Amniotic epithelial cell (primary cell): ENCODE data around the gene PGS1.
"Not testable (repeated sequence)": the region's sequence is repeated elsewhere in the genome, so short reads cannot be mapped to it uniquely, and the experiment has no call there.

Experiments used
- DNase-seq: peaks from one replicate; pipeline ENCODE4 v3.0.0-alpha.2; 2010; ENCODE audit warnings: low read depth

PGS1 gene, protein sequence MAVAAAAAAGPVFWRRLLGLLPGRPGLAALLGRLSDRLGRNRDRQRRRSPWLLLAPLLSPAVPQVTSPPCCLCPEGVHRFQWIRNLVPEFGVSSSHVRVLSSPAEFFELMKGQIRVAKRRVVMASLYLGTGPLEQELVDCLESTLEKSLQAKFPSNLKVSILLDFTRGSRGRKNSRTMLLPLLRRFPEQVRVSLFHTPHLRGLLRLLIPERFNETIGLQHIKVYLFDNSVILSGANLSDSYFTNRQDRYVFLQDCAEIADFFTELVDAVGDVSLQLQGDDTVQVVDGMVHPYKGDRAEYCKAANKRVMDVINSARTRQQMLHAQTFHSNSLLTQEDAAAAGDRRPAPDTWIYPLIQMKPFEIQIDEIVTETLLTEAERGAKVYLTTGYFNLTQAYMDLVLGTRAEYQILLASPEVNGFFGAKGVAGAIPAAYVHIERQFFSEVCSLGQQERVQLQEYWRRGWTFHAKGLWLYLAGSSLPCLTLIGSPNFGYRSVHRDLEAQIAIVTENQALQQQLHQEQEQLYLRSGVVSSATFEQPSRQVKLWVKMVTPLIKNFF

DNA sequence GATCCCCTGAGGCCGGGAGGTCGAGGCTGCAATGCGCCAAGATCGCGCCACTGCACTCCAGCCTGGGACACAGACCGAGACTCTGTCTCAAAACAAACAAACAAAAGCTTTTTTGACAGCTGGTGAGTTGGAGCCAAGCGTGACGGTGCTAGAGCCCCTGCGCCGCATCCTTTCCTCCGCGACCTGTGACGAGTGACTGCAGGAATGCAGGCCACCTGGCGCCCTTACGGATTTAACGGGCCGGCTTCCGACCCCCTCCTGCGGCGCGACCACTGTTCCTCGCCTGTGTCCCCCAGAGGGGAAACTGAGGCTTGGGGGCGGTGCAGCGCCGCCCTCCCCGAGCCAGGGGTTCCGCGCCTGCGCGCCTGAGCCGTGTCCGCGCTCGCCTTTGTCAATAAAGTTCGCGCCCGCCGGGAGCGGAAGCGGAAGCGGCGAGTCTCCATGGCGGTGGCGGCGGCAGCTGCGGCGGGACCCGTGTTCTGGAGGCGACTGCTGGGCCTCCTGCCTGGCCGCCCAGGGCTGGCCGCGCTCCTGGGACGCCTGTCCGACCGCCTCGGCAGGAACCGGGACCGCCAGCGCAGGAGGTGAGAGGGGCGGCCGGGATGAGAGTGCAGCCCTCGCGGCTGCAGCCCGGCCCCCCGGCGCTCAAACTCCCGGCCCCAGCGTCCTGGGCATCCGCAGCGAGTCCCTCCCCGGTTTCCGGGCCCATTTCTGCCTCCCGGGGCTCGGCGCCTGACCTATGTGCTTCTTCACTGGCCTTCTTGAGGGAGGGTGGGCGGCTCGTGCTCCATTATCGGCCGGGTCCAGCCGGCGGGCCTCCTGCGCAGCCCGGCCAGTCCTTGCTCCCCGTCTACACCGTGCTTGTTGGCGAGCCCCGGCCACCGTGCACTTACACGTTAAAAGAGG, at the start of gene PGS1:
TSS of gene PGS1 (plus strand) at position 425 of the 906 bp plus-strand sequence. CDS start at position 442, 17 bp downstream.
- DNase-seq: peak; percentile 66

DNA sequence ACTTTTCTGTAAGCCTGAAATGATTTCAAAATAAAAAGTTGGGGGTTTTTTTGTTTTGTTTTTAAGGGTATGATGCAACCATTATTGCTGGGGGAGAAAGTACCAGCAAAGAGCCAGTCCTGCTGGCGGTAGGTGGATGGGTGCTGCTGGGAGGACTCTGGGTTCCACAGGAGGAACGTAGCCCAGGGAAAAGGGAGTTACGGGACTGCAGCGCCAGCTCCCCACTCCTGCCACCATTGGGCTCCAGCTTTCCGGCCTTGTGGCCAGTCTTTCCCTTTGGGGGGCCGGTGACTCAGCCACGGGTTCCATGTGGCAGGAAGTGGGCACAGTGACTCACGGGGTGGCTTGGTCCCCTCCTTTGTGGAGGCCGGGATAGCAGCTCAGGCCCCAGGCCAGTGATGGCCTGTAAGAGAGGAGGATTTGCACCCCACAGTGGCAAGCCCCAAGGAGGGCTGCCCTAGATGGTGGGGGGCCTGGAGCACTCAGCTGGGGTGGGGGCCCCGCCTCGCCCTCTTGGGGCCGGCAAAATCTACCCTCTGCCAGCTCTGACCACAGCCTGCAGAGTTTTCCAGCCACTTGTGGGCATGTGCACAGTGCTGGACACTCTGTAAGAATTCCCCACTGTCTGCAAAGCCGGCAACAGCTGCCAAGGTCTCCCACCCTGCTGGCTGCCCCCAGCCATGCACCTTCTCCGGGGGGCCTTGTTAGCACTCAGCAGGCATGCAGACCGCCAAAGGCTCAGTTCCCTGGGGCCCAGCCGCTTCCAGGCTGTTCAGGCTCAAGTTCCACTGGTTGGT, 49.0 kb upstream of the PGS1 start:
- DNase-seq: peak; percentile 62

DNA sequence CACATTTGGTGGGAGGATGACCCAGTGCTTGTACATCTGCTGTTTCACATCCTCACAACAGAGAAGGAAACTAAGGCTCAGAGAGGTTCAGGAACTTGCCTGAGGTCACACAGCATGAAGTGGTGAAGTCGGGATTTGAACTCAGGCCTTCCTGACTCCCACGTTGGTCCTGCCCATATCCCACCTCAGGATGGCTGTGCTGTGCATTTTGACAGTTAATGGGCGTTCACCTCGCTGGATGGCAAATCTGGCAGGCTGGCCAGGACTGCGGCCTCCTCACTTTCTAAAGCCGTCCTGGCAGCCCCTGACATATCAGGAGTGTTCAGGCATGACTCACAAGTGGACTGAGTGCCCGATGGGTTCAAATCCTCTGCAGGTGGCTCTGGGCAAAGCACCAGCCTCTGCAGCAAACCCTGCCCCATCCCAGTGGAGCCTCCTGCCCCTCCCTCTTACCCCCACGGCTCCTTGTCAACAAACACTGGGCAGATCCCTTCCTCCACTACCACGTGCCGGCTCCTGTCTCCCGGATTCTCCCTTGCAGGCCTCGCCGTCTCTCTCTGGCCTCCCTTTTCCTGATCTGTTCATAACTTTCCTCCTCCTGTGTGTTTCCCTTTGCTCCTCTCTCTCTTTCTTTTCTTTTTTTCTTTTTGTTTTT, 47.8 kb upstream of the PGS1 start:
- peak; percentile 77 for DNase-seq

DNA sequence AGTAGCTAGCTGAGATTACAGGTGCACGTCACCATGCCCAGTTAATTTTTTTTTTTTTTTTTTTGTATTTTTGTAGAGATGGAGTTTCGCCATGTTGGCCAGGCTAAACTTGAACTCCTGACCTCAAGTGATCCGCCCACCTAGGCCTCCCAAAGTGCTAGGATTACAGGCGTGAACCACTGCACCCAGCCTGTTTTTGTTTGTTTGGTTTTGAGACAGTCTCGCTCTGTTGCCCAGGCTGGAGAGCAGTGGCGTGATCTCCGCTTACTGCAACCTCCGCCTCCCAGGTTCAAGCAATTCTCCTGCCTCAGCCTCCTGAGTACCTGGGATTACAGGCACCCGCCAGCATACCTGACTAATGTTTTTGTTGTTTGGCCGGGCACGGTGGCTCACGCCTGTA, 47.1 kb upstream of the PGS1 start:
- DNase-seq: not testable (repeated sequence)

DNA sequence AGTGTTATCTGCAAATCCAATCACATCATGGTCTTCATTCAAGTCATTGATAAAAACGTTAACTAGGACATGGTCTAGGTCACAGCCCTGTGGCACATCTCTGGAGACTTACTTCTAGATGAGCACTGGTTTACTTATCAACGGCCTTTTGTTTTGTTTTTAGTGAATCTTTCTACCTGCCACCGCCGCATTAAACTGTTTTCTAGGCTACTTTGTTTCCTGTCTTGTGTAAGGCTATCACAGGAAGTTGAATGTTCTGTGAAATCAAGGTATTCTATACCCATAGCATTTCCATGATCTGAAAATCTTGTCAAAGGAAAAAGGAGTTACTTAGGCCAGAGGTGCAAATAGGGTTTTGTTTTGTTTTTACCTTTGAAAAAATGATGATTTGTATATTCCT, 45.5 kb upstream of the PGS1 start:
- no peak for DNase-seq

DNA sequence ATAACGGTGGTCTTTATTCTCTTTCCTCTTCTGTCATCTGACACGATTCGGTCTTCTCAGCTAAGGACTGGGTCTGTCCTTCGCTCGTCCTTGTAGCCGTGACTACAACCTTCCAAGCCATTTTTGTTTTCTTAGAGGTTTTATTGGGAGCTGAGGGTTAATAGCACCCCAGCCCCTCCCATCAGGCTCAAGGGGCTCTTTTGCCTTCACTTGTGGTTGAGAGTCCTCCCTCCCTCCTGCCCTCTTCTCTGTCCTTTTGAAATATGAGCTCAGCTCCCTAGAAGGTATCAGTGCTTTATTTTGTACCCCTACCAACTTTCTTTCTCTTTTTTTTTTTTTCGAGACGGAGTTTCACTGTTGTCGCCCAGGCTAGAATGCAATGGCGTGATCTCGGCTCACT, 43.2 kb upstream of the PGS1 start:
- DNase-seq: no peak

DNA sequence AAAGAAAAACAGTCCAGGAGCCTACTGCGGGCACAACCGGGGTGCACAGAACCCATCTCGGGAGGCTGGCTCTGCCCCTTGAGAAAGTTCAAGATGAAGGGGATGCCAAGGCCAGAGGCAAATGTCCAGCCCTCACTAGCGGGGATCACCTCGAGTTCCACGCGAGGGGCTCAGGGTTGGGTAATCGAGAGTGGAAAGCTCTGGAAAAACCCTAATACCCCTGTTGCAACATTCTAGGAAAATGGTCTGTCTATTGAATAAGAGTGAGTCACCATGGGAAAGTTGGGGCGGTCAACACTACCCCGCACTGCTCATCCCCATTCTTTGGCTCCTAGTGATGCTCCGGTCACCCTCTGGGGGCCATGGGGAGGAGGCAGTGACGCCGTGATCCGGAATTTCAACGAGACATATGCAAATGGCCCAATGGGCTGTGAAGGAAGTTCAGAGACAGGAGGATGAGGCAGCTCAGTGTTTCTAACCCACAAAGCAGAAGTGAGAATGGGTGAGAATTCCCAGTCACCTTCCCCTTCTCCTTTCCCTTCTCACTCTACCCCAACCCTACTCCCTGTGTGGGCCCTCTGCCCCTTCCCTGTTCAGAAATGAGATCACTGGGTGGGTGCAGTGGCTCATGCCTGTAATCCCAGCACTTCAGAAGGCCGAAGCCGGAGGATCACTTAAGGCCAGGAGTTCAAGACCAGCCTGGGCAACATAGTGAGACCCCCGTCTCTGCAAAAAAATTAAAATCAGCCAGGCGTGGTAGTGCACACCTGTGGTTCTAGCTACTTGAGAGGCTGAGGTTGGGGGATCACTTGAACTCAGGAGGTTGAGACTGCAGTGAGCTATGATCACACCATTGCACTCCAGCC, 41.0 kb upstream of the PGS1 start:
- DNase-seq: peak; percentile 89

DNA sequence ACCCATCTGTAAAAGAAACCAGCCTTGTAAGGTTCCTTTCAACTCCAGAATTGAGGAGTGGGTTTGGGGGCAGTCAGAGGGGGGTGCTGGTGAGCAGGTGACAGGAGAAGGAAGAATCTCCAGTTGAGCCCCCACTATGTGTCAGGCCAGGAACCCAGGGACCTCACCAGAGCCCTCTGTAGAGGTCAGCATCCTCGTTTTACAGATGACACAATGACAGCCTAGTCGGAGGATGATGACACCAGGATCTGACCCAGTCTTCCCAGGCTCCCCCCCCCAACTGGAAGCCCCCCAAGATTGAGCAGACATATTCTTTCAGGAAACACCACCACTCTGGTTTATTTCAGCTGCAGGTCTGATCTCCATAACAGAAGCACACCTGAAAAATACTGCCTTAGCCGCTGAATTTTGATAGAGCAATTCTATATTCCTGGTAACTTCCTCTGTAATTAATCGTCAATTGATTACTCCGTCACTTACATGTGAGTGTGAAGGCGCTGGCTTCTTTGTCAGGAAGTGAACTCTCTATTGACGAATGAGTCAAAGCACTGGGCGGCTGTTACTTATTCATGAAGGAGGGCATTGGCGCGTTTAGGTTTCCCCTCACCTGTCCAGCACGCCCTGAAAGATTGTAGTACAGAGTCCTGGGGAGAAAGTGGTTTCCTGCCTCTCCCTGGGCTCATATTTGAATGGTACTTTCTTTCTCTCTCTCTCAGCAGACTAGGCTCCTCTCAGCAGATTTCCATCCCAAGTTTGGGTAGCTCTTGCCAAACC, 39.8 kb upstream of the PGS1 start:
- no peak for DNase-seq

DNA sequence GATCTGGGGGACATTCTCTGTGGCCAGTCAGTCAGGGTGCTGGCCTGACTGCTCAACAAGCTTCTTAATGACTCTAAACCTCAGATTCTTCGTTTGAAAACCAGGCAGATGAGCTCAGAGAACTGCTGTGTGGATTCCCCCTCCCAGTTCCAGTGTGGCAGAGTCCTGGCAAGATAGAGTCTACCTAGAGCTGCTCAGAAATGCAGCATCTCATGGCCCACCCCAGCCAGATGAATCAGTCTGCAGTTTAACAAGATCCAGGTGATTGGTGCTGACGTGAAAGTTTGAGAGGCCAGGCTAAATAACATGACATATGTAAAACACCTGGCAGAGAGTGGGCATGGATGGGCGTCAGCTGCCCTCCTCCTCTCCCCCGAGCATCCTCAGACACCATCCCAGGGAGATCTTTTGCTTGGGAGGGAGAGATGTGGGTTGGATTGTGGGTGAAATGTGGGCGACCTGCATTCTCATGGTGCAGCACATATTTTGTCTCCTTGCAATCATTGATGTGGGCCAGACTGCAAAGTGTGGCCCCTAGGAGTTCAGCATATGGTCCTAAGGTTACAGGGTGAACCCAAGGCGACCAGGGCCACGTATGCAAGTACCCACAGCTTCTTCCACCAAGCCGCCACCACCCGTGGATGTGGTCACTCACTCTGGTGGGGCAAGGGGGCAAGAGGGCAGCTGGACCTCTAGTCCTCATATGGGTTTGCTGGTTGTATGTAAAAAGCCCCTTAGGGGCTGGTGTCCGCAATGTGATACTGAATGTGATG, 38.1 kb upstream of the PGS1 start:
- no peak for DNase-seq

DNA sequence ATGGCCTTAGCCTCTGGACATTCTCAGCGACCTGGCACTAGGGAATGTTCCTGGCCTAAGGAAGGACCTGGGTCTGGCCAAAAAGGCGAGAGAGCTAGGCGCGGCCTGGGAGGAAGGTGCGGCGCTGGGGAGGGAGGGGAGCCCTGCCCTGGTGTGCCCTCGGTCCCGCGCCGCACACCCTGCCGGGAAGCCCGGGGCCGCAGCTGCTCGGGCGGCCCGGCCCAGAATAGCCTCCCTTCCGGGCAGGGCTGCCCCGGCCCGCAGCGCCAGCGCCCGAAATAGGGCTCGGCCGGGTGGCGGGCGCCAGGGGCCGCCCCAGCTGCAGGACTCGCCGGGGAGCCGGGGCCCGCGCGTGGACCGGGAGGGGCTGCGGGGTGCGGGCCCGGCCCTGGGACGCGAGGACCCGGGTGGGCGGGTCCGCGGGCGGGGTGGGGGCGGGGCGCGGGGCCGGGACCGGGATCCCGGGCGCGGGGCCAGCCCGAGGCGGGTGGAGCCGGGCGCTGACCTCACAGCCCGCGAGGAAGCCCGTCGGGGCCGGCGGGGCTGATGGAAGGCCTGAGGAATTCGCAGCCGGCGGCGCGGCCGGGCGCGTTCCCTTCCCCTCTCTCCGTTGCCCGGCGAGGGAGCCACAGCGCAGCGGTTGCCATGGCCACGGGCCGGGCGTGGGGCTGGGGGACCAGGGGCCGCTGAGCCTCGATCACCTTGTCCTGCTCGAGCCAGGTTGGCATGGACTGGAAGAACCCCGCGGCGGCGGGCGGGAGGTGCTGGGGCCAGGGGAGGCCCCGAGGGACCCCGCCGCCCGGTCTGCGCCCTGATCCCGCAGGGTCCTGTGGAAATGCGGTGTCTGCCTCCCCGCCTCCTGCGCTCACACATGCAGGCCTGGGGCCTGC, 36.6 kb upstream of the PGS1 start:
- peak; percentile 79 for DNase-seq

DNA sequence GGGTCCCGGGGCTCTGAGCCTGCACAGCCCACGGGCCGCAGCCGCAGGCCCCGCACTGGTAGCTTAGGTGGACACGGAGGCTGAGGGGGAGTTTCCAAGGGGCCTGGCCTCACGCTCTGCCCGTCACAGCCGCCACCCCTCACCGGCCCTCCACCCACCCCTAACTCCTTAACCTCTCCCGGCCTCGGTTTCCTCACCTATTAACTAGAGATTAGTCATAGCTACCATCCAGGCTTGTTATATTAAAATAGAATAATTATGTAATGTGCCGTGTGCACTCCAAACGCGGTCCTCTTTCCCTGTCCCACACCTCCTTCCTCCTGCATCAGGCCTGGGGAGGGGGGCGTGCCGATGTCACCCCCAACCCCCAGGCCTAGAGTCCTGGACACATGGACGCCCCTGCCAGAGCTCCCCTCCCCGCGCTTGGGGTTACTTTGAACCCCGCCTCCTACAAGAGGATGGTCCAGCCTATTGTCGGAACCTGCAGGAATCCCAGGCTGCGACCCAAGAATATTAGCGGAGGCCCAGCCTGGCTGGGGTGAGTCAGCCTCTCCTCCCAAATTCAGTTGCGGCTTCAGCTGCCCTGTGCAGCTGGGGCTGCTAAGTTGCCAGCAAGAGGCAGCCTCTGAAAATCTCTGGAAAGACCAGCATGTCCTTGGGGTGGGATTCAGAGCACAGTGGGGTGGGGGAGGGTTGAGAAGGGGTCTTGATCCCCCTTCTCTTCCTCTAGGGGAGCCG, 35.8 kb upstream of the PGS1 start:
- DNase-seq: peak; percentile 79

DNA sequence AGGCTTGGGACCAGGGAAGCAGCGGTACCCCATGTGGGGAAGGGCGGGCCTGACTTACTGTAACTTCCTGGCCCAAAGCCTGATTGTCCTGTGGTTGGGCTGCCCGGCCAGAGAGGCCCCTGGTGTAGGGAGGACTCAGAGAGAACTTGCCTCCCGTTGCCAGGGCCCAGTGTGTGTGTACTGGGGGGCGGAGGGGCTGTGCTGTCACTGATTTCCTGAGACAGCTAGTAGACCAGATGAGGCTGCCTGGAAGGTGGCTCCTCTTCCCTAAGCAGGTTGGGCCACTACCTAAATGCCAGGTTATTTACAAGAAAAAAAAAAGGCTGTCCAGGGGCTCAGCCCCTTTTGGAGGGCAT, 35.3 kb upstream of the PGS1 start:
- DNase-seq: peak; percentile 82

DNA sequence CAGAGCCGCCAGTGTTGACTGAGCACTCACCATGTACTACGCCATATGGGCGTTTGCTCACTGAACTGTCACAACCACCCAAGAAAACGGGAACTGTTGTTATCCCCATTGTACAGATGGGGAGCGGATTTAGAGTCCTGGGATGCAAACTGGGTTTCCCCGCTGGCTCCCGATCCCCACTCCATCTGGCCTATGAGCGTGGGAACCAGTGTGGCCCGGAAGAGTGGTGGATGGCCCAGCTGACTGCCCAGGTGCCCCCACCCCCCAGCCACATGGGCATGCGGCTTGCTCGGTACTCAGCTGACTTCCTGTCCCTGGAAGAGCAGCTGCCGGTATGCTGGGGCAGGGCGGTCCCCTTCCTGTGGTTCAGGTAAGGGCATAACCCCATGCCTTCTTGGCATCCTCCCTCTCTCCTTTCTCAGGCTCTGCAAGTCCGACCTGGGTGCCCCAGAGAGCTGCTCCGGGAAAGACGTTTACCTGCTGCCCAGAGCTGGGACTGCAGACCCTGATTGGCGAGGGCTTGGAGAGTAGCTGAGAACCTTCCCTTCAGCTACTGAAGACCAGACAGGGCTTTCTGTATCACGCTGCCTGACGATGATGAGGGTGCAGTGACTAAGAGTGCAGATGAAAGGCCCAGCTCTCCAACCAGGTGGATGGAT, 34.8 kb upstream of the PGS1 start:
- DNase-seq: no peak

DNA sequence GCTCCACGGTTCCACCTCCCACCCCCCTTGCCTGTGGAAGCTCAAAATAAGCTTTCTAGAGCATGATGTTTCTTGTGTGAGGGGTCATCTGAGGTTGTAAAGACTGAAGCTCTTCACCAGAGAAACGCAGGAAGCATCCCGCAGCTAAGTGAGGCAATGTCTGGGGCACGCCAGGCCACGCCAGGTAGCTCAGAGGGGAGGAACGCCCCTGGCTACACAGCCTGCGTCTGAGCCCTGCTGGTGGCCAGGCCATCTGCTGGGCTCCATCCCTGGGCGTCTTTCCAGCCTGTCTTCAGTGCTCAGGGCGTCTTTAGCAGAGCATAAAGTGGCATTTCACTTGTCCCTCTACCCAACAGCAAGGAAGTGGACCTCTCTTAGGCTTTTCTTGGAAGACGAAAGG, 33.8 kb upstream of the PGS1 start:
- DNase-seq: peak; percentile 28

DNA sequence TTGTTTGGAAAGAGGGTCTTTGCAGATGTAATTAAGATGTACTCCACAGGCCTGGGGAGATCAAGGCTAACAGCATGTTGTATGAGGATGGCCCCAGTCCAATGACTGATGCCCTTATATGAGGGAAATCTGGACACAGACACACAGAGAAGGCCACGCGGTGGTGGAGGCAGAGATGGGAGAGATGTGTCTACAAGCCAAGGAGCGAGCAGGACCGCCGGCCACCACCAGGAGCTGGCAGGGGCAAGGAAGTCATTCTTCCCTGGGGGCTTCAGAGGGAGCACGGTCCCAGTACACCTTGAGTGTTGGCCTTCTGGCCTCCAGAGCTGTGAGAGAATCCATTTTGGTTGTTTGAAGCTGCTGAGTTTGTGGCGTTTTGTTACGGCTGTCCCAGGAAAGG, 33.3 kb upstream of the PGS1 start:
- no peak for DNase-seq

DNA sequence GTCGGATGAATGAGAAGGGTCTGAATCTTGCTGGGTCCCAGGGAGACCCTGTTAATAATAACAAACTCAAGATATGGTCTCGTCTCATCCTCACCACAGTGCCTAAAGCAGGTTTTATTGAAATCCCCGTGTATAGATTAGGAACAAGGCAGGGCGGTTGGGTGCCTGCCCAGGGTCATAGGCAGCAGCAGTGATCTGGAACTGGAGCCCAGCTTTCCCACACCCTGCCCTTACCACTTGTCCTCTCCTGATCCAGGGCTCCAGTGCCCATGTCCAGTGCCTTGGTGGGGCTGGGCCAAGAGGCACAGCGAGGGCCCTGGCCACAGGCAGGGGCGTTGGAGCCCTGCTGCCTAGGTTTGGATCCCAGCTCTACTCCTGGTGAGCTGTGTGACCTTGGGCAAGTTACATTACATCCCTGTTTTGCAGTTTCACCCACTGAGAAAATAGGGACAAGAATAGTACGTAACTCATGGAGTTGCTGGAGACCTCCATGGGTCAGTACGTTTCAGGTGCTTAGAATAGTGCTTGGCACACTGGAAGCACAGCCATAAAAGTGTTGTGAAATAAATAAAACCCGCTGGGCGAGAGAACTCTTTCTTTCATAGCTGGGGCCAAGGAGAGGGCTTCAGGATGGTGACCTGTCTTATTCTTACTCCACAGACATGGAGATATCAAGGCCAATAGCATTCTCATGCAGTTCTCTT, 32.5 kb upstream of the PGS1 start:
- DNase-seq: peak; percentile 19
